ENCODE data around the gene LRMDA.

The LRMDA gene

GRCh38 chr10:76397181-76398042 lies 966.0 kb downstream of the LRMDA start:
- no peak for DNase-seq

GRCh38 chr10:76398043-76398710 lies 966.8 kb downstream of the LRMDA start:
- DNase-seq, result no peak

- DNase-seq, result no peak
These were observed 967.8 kb downstream of the LRMDA start for GRCh38 chr10:76399226-76399625.

GRCh38 chr10:76401006-76401405 lies 969.6 kb downstream of the LRMDA start:
- no peak for DNase-seq

GRCh38 chr10:76403912-76404311 lies 972.5 kb downstream of the LRMDA start:
- no peak for DNase-seq

GRCh38 chr10:76404531-76404930 lies 973.1 kb downstream of the LRMDA start:
- no peak for DNase-seq

GRCh38 chr10:76405922-76406321 lies 974.5 kb downstream of the LRMDA start:
- DNase-seq, result no peak

GRCh38 chr10:76408646-76409045 lies 977.2 kb downstream of the LRMDA start:
- DNase-seq, result no peak

GRCh38 chr10:76411729-76412435 lies 980.5 kb downstream of the LRMDA start:
- DNase-seq, result no peak

- DNase-seq, result no peak
These were observed 984.1 kb downstream of the LRMDA start for GRCh38 chr10:76415554-76415953.

GRCh38 chr10:76416642-76417041 lies 985.2 kb downstream of the LRMDA start:
- no peak for DNase-seq

- no peak for DNase-seq
These were observed 989.3 kb downstream of the LRMDA start for GRCh38 chr10:76420725-76421124.

- no peak for DNase-seq
These were observed 991.3 kb downstream of the LRMDA start for GRCh38 chr10:76422769-76423168.

GRCh38 chr10:76428551-76429367 lies 997.3 kb downstream of the LRMDA start:
- DNase-seq, result no peak

GRCh38 chr10:76429368-76430060 lies 998.1 kb downstream of the LRMDA start:
- DNase-seq, result no peak

GRCh38 chr10:76430061-76430645 lies 998.7 kb downstream of the LRMDA start:
- no peak for DNase-seq

- no peak for DNase-seq
These were observed 1000.9 kb downstream of the LRMDA start for GRCh38 chr10:76432016-76433012.

- no peak for DNase-seq
These were observed 1002.0 kb downstream of the LRMDA start for GRCh38 chr10:76433161-76434005.

GRCh38 chr10:76435157-76435556 lies 1003.7 kb downstream of the LRMDA start:
- no peak for DNase-seq

Data from activated naive CD4-positive, alpha-beta T cell (primary cell).